NCI-H226 (cell line): ENCODE measurements around the gene ATP8B1.
"Not testable (repeated sequence)": the region's sequence is repeated elsewhere in the genome, so short reads cannot be mapped to it uniquely, and the experiment has no call there.

Experiments used
- DNase-seq: peaks from one replicate; pipeline ENCODE4 v3.0.0-alpha.2; 2015

The ATP8B1 gene

GRCh38 chr18:57651914-57652313, 151.2 kb downstream of the ATP8B1 start:
- DNase-seq: no peak

GRCh38 chr18:57649556-57650500, 153.3 kb downstream of the ATP8B1 start:
- DNase-seq: peak; percentile 40

- no peak for DNase-seq
Measured at GRCh38 chr18:57648414-57648813, 154.7 kb downstream of the ATP8B1 start.

GRCh38 chr18:57644540-57644939, 158.6 kb downstream of the ATP8B1 start:
- DNase-seq: no peak

- DNase-seq: not testable (repeated sequence)
Measured at GRCh38 chr18:57643726-57644125, 159.4 kb downstream of the ATP8B1 start.

GRCh38 chr18:57642462-57642861, 160.7 kb downstream of the ATP8B1 start:
- DNase-seq: not testable (repeated sequence)

- DNase-seq: no peak
Measured at GRCh38 chr18:57640749-57641148, 162.4 kb downstream of the ATP8B1 start.

GRCh38 chr18:57640236-57640635, 162.9 kb downstream of the ATP8B1 start:
- DNase-seq: no peak

GRCh38 chr18:57635003-57635822, 167.9 kb downstream of the ATP8B1 start:
- DNase-seq: no peak

GRCh38 chr18:57631697-57632096, 171.4 kb downstream of the ATP8B1 start:
- DNase-seq: no peak

GRCh38 chr18:57630754-57631595, 172.1 kb downstream of the ATP8B1 start:
- no peak for DNase-seq

- DNase-seq: peak; percentile 81
Measured at GRCh38 chr18:57630002-57630753, 172.9 kb downstream of the ATP8B1 start.

- DNase-seq: no peak
Measured at GRCh38 chr18:57629422-57629821, 173.7 kb downstream of the ATP8B1 start.

GRCh38 chr18:57627488-57627887, 175.6 kb downstream of the ATP8B1 start:
- no peak for DNase-seq

GRCh38 chr18:57624988-57625387, 178.1 kb downstream of the ATP8B1 start:
- DNase-seq: peak; percentile 59

- DNase-seq: no peak
Measured at GRCh38 chr18:57621246-57621604, 181.9 kb downstream of the ATP8B1 start.

- DNase-seq: no peak
Measured at GRCh38 chr18:57619876-57620275, 183.2 kb downstream of the ATP8B1 start.

GRCh38 chr18:57618910-57619309, 184.2 kb downstream of the ATP8B1 start:
- no peak for DNase-seq

- DNase-seq: no peak
Measured at GRCh38 chr18:57603871-57604270, 199.2 kb downstream of the ATP8B1 start.
